ENCODE results near the gene MAPK8IP2. TPM values are rescaled to one million over a fixed set of nuclear protein-coding genes. Genes with fewer than 3 reads are reported as not detected.
"Not testable (repeated sequence)": the region's sequence is repeated elsewhere in the genome, so short reads cannot be mapped to it uniquely, and the experiment has no call there.

The MAPK8IP2 gene
- total RNA-seq, 1 experiment from 2014 or later = 3.4 TPM

- Histone ChIP-seq H3K4me3 (ENCODE audit: insufficient read depth, low read depth, low read length) (no peak overlapping the region), H3K27me3 (ENCODE audit: control insufficient read depth, insufficient read depth, low read length) (peaks cover 12% of the 10 kb centered on the region), H3K36me3 (replicated peaks; ENCODE audit: control insufficient read depth, insufficient read depth, low read length) (no peaks in the 10 kb centered on the region)
- no peak for DNase-seq
These were observed 23.9 kb downstream of the MAPK8IP2 start for GRCh38 chr22:50624347-50625130.

- peaks cover 12% of the 10 kb centered on the region for H3K27me3 ChIP-seq (ENCODE audit: control insufficient read depth, insufficient read depth, low read length)
- no peak for DNase-seq
- no peaks in the 10 kb centered on the region for H3K36me3 ChIP-seq (replicated peaks; ENCODE audit: control insufficient read depth, insufficient read depth, low read length)
- no peak overlapping the region for H3K4me3 ChIP-seq (ENCODE audit: insufficient read depth, low read depth, low read length)
These were observed 24.6 kb downstream of the MAPK8IP2 start for GRCh38 chr22:50625131-50625567.

DNA sequence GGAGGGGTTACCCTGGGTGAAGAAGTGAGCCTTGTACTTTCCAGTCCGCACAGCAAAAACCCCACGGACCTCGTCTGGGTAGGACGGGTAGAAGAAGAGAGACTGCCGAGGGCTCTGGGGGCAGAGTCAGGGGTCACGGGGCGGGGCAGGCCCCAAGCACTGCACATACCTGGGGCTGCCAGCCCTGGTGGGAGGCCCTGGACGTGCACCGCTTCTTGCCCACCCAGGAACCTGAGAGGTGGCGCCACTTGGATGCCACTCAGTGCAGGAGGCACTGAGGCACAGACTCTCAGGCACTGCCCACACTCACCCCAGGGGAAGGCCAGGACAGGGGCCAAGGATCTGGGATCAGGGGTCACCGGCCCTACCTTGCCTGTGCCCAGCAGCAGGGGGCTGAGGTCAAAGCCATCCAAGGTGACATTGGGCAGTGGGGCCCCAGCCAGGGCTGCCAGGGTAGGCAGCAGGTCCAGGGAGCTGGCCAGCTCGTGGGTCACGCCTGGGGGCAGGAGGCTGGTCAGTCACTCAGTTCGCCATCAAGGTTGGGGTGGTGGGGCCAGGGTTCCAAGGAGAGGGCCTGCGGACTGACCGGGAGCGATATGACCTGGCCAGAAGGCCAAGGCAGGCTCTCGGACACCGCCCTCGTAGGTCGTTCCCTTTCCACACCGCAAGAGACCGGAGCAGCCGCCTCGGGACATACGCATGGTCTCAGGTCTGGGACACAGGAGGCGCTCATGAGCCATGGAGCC is 25.1 kb downstream of the MAPK8IP2 start:
- DNase-seq = peak; percentile 84
- Histone ChIP-seq H3K27me3 (ENCODE audit: control insufficient read depth, insufficient read depth, low read length) (peaks cover 11% of the 10 kb centered on the region), H3K4me3 (ENCODE audit: insufficient read depth, low read depth, low read length) (no peak overlapping the region), H3K36me3 (replicated peaks; ENCODE audit: control insufficient read depth, insufficient read depth, low read length) (no peaks in the 10 kb centered on the region)

DNA sequence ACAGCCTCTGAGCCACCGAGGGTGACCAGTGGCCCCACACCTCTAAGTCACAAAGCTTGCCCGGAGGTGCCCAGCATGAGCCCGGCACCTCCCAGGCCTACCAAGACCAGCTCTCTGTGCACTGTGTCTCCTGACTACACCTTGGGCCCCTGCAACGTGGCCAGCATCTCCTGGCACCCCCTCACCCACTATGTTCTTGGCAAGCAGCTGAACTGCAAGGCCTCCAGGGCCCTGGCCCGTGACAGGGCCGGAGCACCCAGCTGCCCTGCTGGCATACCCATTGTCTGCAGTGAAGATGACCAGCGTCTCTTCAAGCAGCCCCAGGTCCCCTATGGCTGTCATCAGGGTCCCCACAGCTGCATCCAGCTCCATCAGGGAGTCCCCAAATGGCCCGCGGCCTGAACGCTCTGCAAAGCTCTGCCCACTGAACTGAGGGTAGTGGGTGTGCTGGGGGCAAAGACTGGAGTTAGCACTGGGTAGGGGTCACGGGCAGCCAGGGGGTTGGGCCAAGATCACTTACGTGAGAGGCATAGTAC is 25.8 kb downstream of the MAPK8IP2 start:
- H3K4me3 ChIP-seq (ENCODE audit: insufficient read depth, low read depth, low read length) = no peak overlapping the region
- DNase-seq = no peak
- H3K36me3 ChIP-seq (replicated peaks; ENCODE audit: control insufficient read depth, insufficient read depth, low read length) = no peaks in the 10 kb centered on the region
- peaks cover 5% of the 10 kb centered on the region for H3K27me3 ChIP-seq (ENCODE audit: control insufficient read depth, insufficient read depth, low read length)

GRCh38 chr22:50626850-50627641 is 26.5 kb downstream of the MAPK8IP2 start:
- H3K4me3 ChIP-seq (ENCODE audit: insufficient read depth, low read depth, low read length) = peak overlapping the region; percentile 71
- no peaks in the 10 kb centered on the region for H3K36me3 ChIP-seq (replicated peaks; ENCODE audit: control insufficient read depth, insufficient read depth, low read length)
- DNase-seq = peak; percentile 74
- peaks cover 4% of the 10 kb centered on the region for H3K27me3 ChIP-seq (ENCODE audit: control insufficient read depth, insufficient read depth, low read length)

DNA sequence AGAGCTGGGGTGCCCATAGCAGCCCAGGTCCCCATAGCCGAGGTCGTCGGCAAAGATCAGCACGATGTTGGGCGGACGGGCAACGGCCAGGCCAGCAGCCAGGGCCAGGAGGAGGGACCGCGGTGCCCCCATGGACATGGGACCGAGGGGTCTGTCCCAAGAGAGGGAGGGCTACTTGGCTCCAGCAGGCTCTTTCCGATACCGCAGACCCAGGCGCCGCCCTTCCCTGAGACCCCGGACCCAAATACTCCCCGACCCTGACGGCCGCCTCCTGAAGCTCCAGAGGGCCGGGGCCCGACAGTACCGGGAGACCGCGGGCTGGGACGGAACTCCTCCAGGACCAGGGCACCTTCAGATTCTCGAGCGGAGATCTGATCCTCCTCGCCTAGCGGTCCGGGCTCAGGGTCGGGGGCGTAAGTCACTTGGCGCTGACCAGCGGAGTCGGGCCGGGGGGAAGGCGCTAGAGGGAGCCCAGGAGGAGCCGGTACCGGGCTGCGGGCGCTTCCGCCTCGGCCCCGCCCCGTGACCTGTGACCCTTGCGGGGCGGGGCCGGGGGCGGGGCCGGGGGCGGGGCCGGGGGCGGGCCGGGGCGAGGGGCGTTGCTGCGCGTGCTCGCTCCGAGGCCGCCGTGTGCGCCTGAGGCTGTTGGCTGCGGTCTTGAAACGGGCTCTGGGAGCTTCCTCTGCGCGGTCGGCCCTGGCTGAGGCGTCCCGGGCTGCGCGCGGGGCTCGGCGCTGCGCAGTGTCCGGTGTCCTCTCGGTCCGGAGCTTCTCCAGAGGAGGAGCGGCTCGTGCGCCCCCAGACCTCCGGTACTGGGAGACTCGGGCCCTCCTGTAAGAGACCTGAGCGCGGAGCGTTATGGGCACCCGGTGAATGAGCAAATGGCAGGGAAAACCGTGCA is 27.3 kb downstream of the MAPK8IP2 start, which contains the start of gene ARSA:
Gene ARSA, minus strand, starts transcription at position 511 of the 901 bp plus-strand sequence. Its CDS starts 373 bp downstream, at position 138.
- peak; percentile 98 for DNase-seq
- Histone ChIP-seq H3K36me3 (replicated peaks; ENCODE audit: control insufficient read depth, insufficient read depth, low read length) (no peaks in the 10 kb centered on the region), H3K27me3 (ENCODE audit: control insufficient read depth, insufficient read depth, low read length) (peaks cover 4% of the 10 kb centered on the region), H3K4me3 (ENCODE audit: insufficient read depth, low read depth, low read length) (peak within 1 kb of the TSS; percentile 71)

GRCh38 chr22:50628543-50629134 is 28.0 kb downstream of the MAPK8IP2 start:
- Histone ChIP-seq H3K27me3 (ENCODE audit: control insufficient read depth, insufficient read depth, low read length) (peaks cover 4% of the 10 kb centered on the region), H3K36me3 (replicated peaks; ENCODE audit: control insufficient read depth, insufficient read depth, low read length) (no peaks in the 10 kb centered on the region), H3K4me3 (ENCODE audit: insufficient read depth, low read depth, low read length) (peak overlapping the region; percentile 66)
- no peak for DNase-seq

GRCh38 chr22:50630376-50630775 is 29.8 kb downstream of the MAPK8IP2 start:
- no peak for DNase-seq
- Histone ChIP-seq H3K36me3 (replicated peaks; ENCODE audit: control insufficient read depth, insufficient read depth, low read length) (no peaks in the 10 kb centered on the region), H3K27me3 (ENCODE audit: control insufficient read depth, insufficient read depth, low read length) (peaks cover 4% of the 10 kb centered on the region), H3K4me3 (ENCODE audit: insufficient read depth, low read depth, low read length) (no peak overlapping the region)

GRCh38 chr22:50633086-50633485 is 32.5 kb downstream of the MAPK8IP2 start:
- DNase-seq = no peak
- no peaks in the 10 kb centered on the region for H3K36me3 ChIP-seq (replicated peaks; ENCODE audit: control insufficient read depth, insufficient read depth, low read length)
- H3K27me3 ChIP-seq (ENCODE audit: control insufficient read depth, insufficient read depth, low read length) = peaks cover 3% of the 10 kb centered on the region
- H3K4me3 ChIP-seq (ENCODE audit: insufficient read depth, low read depth, low read length) = no peak overlapping the region

DNA sequence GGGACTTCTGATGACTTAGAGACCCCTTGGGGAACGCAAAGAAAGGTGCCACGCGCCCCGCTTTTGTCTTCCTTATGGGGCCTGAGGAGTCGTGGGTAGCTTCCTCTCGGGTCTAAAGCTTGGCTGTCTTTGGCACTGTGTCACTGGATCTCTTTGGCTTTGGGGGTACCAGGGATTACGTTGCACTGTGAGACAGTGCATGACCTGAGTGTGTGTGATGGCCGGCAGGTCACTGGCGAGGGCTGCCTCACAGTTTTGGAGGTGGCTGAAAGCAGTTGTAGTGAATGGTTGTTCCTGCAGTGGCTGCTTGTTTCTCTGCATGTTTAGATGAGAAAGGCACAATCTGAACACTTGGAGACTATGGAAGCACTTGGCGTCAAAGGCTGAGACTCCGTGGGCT is 33.2 kb downstream of the MAPK8IP2 start:
- H3K27me3 ChIP-seq (ENCODE audit: control insufficient read depth, insufficient read depth, low read length) = no peaks in the 10 kb centered on the region
- H3K4me3 ChIP-seq (ENCODE audit: insufficient read depth, low read depth, low read length) = no peak overlapping the region
- H3K36me3 ChIP-seq (replicated peaks; ENCODE audit: control insufficient read depth, insufficient read depth, low read length) = no peaks in the 10 kb centered on the region
- DNase-seq = no peak

DNA sequence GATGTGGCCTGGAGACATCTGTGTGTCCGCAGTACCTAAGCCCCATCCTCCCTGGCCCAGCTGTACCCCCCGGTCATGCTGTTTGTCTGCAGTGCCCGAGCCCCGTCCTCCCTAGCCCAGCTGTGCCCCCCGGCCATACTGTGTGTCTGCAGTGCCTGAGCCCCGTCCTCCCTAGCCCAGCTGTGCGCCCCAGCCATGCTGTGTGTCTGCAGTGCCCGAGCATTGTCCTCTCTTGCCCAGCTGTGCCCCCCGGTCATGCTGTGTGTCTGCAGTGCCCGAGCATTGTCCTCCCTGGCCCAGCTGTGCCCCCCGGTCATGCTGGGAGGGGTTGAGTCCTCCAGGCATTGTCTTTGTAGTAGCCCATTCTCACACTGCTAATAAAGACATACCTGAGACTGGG is 35.0 kb downstream of the MAPK8IP2 start:
- Histone ChIP-seq H3K36me3 (replicated peaks; ENCODE audit: control insufficient read depth, insufficient read depth, low read length) (no peaks in the 10 kb centered on the region), H3K27me3 (ENCODE audit: control insufficient read depth, insufficient read depth, low read length) (no peaks in the 10 kb centered on the region), H3K4me3 (ENCODE audit: insufficient read depth, low read depth, low read length) (no peak overlapping the region)
- no peak for DNase-seq

GRCh38 chr22:50640296-50640695 is 39.7 kb downstream of the MAPK8IP2 start:
- DNase-seq; H3K36me3 ChIP-seq (replicated peaks; ENCODE audit: control insufficient read depth, insufficient read depth, low read length); H3K4me3 ChIP-seq (ENCODE audit: insufficient read depth, low read depth, low read length): not testable (repeated sequence)
- peaks cover 17% of the 10 kb centered on the region for H3K27me3 ChIP-seq (ENCODE audit: control insufficient read depth, insufficient read depth, low read length)

All from H7 (cell line).